HG03439 (cell line): Measurements from ENCODE around the gene KCNH2.

Experiments
- ATAC-seq: cut with Tn5 transposase; IDR thresholded peaks from one replicate; pipeline ENCODE4 v1.9.1; 2021; ENCODE audit warnings: mild to moderate bottlenecking, moderate library complexity; ENCODE audit not compliant: unreplicated experiment

The KCNH2 gene

GRCh38 chr7:150996376-150997074 is 18.4 kb upstream of the KCNH2 start:
- ATAC-seq, result no peak

GRCh38 chr7:150994838-150995510 is 16.9 kb upstream of the KCNH2 start:
- ATAC-seq, result no peak

GRCh38 chr7:150994141-150994837 is 16.2 kb upstream of the KCNH2 start:
- no peak for ATAC-seq

GRCh38 chr7:150993511-150993910 is 15.4 kb upstream of the KCNH2 start:
- no peak for ATAC-seq

GRCh38 chr7:150992833-150993302 is 14.7 kb upstream of the KCNH2 start:
- ATAC-seq, result no peak

GRCh38 chr7:150992051-150992640 is 14.0 kb upstream of the KCNH2 start:
- no peak for ATAC-seq

- ATAC-seq, result no peak
These were observed 12.5 kb upstream of the KCNH2 start, which contains the start of gene NOS3 for GRCh38 chr7:150990416-150991186. TSS of gene NOS3 (plus strand) at chr7:150991017. CDS start at chr7:150993804, 2,787 bp downstream.

GRCh38 chr7:150989456-150989855 is 11.3 kb upstream of the KCNH2 start:
- no peak for ATAC-seq

GRCh38 chr7:150988230-150989226 is 10.4 kb upstream of the KCNH2 start:
- no peak for ATAC-seq

GRCh38 chr7:150986556-150986955 is 8.4 kb upstream of the KCNH2 start:
- no peak for ATAC-seq

- ATAC-seq, result no peak
These were observed 8.0 kb upstream of the KCNH2 start for GRCh38 chr7:150986099-150986512.

- ATAC-seq, result no peak
These were observed 5.8 kb upstream of the KCNH2 start for GRCh38 chr7:150983893-150984368.

GRCh38 chr7:150982351-150982750 is 4.2 kb upstream of the KCNH2 start:
- no peak for ATAC-seq

GRCh38 chr7:150981644-150982043 is 3.5 kb upstream of the KCNH2 start:
- no peak for ATAC-seq

GRCh38 chr7:150980663-150981062 is 2.5 kb upstream of the KCNH2 start:
- ATAC-seq, result no peak

GRCh38 chr7:150979713-150980390 is 1.7 kb upstream of the KCNH2 start:
- ATAC-seq, result no peak

- no peak for ATAC-seq
These were observed 567 bp downstream of the KCNH2 start for GRCh38 chr7:150977382-150978125.
